K562 (cell line): ENCODE data around the gene CBLC. TPM values are rescaled to one million over a fixed set of nuclear protein-coding genes. Genes with fewer than 3 reads are reported as not detected.

Source experiments
- ATAC-seq: fragments of 200-7000 bp; cut with Tn5 transposase; 3 replicates; pipeline ENCODE4 v1.9.1; 2020; ENCODE audit warnings: moderate library complexity
- BruUV-seq: library from RNA; stranded (reverse); fragments of 400-500 nt; replicated peaks from 2 replicates; lab custom pipeline; 2021; lab: Mats Ljungman, UMichigan
- CTCF ChIA-PET: fragments of 300-600 bp; formaldehyde crosslinking; extraction: SDS; loops from one replicate; lab custom pipeline; 2021; ENCODE audit warnings: low intra/inter-chr PET ratio; lab: Yijun Ruan, JAX
- POLR2A ChIA-PET: fragments of 300-600, 350-650 bp; sonication (Branson Sonifier 250); formaldehyde crosslinking; extraction: SDS; loops from one replicate; lab custom pipeline; 2021; ENCODE audit warnings: antibody characterized with exemption, inconsistent platforms; lab: Yijun Ruan, JAX
- DNase-seq, 4 experiments: peaks; one replicate each; pipeline versions ENCODE4 v3.0.0 to v3.0.0-alpha.2; 2011 to 2018; ENCODE audit warnings: low spot score in 3 of 4, mixed read lengths in 3 of 4; ENCODE audit errors: extremely low read depth in 1 of 4
- FAIRE-seq: peaks from 2 replicates; lab custom pipeline; 2011; peaks lifted over from hg19 to GRCh38; lab: Jason Lieb, UNC
- H2AFZ ChIP-seq: 2 replicates; pipeline ENCODE4 v1.6.0; 2011; ENCODE audit warnings: low read depth, low read length, control low read depth, inconsistent platforms
- H3K27ac ChIP-seq: fragments of 200-600 bp; 3 replicates; pipeline ENCODE4 v1.8.0; 2011; ENCODE audit warnings: low read depth, mild to moderate bottlenecking, control low read depth, inconsistent platforms, low read length, moderate library complexity, mixed read lengths; ENCODE audit errors: extremely low read depth
- H3K27me3 ChIP-seq, 2 experiments: fragments of 300-600 bp in 1 of 2; 2 replicates in 1 of 2; 3 replicates in 1 of 2; pipeline versions ENCODE4 v1.6.0 to v1.8.0; 2011; ENCODE audit warnings: inconsistent platforms in 2 of 2, low read length in 2 of 2, mild to moderate bottlenecking in 1 of 2, mixed read lengths in 1 of 2, moderate library complexity in 1 of 2; ENCODE audit not compliant: control insufficient read depth in 2 of 2, insufficient read depth in 2 of 2
- H3K36me3 ChIP-seq: fragments of 300-600 bp; 3 replicates; pipeline ENCODE4 v1.8.0; 2011; ENCODE audit warnings: mild to moderate bottlenecking, low read length, inconsistent platforms; ENCODE audit not compliant: control insufficient read depth, insufficient read depth
- H3K4me1 ChIP-seq, 2 experiments: fragments of 200-600 bp in 1 of 2; replicated peaks in 1 of 2; 2 replicates in 1 of 2; 3 replicates in 1 of 2; pipeline versions ENCODE4 v1.5.1 to v1.8.0; 2011; ENCODE audit warnings: inconsistent platforms in 2 of 2, low read length in 2 of 2, mild to moderate bottlenecking in 1 of 2, mixed read lengths in 1 of 2, moderate library complexity in 1 of 2; ENCODE audit not compliant: control insufficient read depth in 2 of 2, insufficient read depth in 2 of 2
- H3K4me2 ChIP-seq: 2 replicates; pipeline ENCODE4 v1.6.1; 2011; ENCODE audit warnings: low read length, control low read depth, inconsistent platforms, mixed read lengths; ENCODE audit not compliant: insufficient read depth
- H3K4me3 ChIP-seq: fragments of 200-600 bp; sonication (generic), shearing (Covaris generic); 2 replicates; pipeline ENCODE4 v1.5.1; 2016; ENCODE audit warnings: control low read depth, inconsistent platforms
- H3K79me2 ChIP-seq: fragments of 200-600 bp; 3 replicates; pipeline ENCODE4 v1.8.0; 2011; ENCODE audit warnings: low read length, inconsistent platforms; ENCODE audit not compliant: control insufficient read depth, insufficient read depth
- H3K9ac ChIP-seq, 2 experiments: 2 replicates each; pipeline versions ENCODE4 v1.6.0 to v1.6.1; 2011; ENCODE audit warnings: low read depth in 2 of 2, low read length in 2 of 2, control low read depth in 1 of 2, inconsistent platforms in 1 of 2, mild to moderate bottlenecking in 1 of 2, mixed read lengths in 1 of 2; ENCODE audit not compliant: insufficient read depth in 1 of 2
- H3K9me1 ChIP-seq: one replicate; pipeline ENCODE4 v1.6.0; 2011; ENCODE audit warnings: inconsistent platforms, mild to moderate bottlenecking, low read length, moderate library complexity; ENCODE audit not compliant: control insufficient read depth, insufficient read depth
- H3K9me3 ChIP-seq: replicated peaks from 2 replicates; pipeline ENCODE4 v1.5.1; 2011; ENCODE audit warnings: low read depth, low read length, inconsistent platforms; ENCODE audit not compliant: control insufficient read depth, insufficient read depth
- H4K20me1 ChIP-seq: replicated peaks from 2 replicates; pipeline ENCODE4 v1.6.1; 2011; ENCODE audit warnings: low read length, inconsistent platforms, mixed read lengths; ENCODE audit not compliant: control insufficient read depth, insufficient read depth
- BRCA1 ChIP-seq, 2 experiments: fragments of 450-650 bp in 1 of 2; sonication (generic) in 1 of 2; formaldehyde crosslinking in 1 of 2; IDR thresholded peaks; 2 replicates each; pipeline versions ENCODE4 v1.5.0 to v1.6.1; 2017 to 2020; ENCODE audit warnings: mild to moderate bottlenecking in 1 of 2, missing genetic modification reagents in 1 of 2
- E4F1 ChIP-seq: fragments of 250-450 bp; sonication (Bioruptor Pico); IDR thresholded peaks from 2 replicates; pipeline ENCODE4 v1.5.0; 2021; ENCODE audit warnings: mild to moderate bottlenecking, borderline replicate concordance
- EP300 ChIP-seq: IDR thresholded peaks from 2 replicates; pipeline ENCODE4 v1.6.1; 2012; ENCODE audit warnings: low read length, improper control_type of control experiment
- EZH2 ChIP-seq: IDR thresholded peaks from 2 replicates; pipeline ENCODE4 v1.6.1; 2012; ENCODE audit warnings: low read depth, mild to moderate bottlenecking, inconsistent platforms, low read length, borderline replicate concordance
- HDAC6 ChIP-seq: IDR thresholded peaks from 2 replicates; pipeline ENCODE4 v1.6.1; 2012; ENCODE audit warnings: low read depth, mild to moderate bottlenecking, control low read depth, inconsistent platforms, low read length, moderate library complexity
- HMBOX1 ChIP-seq: sonication (generic); IDR thresholded peaks from 2 replicates; pipeline ENCODE4 v1.6.1; 2016
- KLF16 ChIP-seq: IDR thresholded peaks from 2 replicates; pipeline ENCODE4 v1.6.1; 2016; ENCODE audit warnings: antibody characterized with exemption
- MLLT1 ChIP-seq, 2 experiments: fragments of 450-650 bp; IDR thresholded peaks; 2 replicates each; pipeline ENCODE4 v1.6.1; 2016
- MXD1 ChIP-seq: fragments of 250-450 bp; sonication (Bioruptor Pico); IDR thresholded peaks from 2 replicates; pipeline ENCODE4 v1.8.0; 2021; ENCODE audit warnings: borderline replicate concordance, mild to moderate bottlenecking, moderate library complexity; ENCODE audit not compliant: poor library complexity, severe bottlenecking
- NRF1 ChIP-seq, 2 experiments: fragments of 450-650 bp; IDR thresholded peaks in 1 of 2; conservative IDR thresholded peaks in 1 of 2; 2 replicates each; pipeline ENCODE4 v1.6.1; 2014; ENCODE audit warnings: mild to moderate bottlenecking in 2 of 2
- PTRF ChIP-seq: fragments of 450-650 bp; IDR thresholded peaks from 2 replicates; pipeline ENCODE4 v1.6.1; 2016; ENCODE audit warnings: mild to moderate bottlenecking, missing genetic modification characterization, missing compliant biosample characterization
- SREBF2 ChIP-seq: sonication (generic); formaldehyde crosslinking; IDR thresholded peaks from 2 replicates; pipeline ENCODE4 v1.4.0; 2020; ENCODE audit warnings: mild to moderate bottlenecking, missing genetic modification reagents
- TEAD2 ChIP-seq: fragments of 450-650 bp; IDR thresholded peaks from 2 replicates; pipeline ENCODE4 v1.6.1; 2016; ENCODE audit warnings: missing genetic modification characterization, control low read depth, missing compliant biosample characterization
- ZNF436 ChIP-seq: fragments of 250-450, 450-650 bp; sonication (Bioruptor Pico); formaldehyde crosslinking; IDR thresholded peaks from 2 replicates; pipeline ENCODE4 v1.7.0; 2020; ENCODE audit warnings: mild to moderate bottlenecking
- WGBS: fragments of 100-300 bp; shearing (Covaris generic); methylation state at CpG from one replicate; pipeline ENCODE4 v1.1.6; 2016; ENCODE audit warnings: low coverage, mixed read lengths; ENCODE audit not compliant: insufficient coverage; ENCODE audit errors: missing lambda C conversion rate; 5-methylcytosine and 5-hydroxymethylcytosine counted together
- in situ Hi-C: fragments of 300-500 bp; cut with MboI; formaldehyde crosslinking; loops from 4 replicates; pipeline ENCODE4 v1.15.0; 2018; ENCODE audit warnings: inconsistent platforms, mixed read lengths
- intact Hi-C: fragments of 100-400 bp; cut with micrococcal nuclease; formaldehyde crosslinking; loops from 2 replicates; pipeline ENCODE4 v1.14.2; 2022
- polyA plus RNA-seq, 8 experiments: library from polyadenylated mRNA; depleted of rRNA in 4 of 8; stranded (reverse) in 5 of 8; unstranded in 3 of 8; fragments of >200 nt; fragmentation: Nextera tagmentation in 2 of 8; fragmentation: Illumina TruSeq in 1 of 8; extraction: Ambion mirVana in 2 of 8; extraction: Trizol in 1 of 8; gene quantifications; 2 replicates each; pipeline versions ENCODE4 v1.2.1 to v1.2.3, GENCODE V29; 2011 to 2014; ENCODE audit warnings: inconsistent platforms in 1 of 8, missing spikeins in 1 of 8
- total RNA-seq, 7 experiments: library from RNA; depleted of rRNA in 6 of 7; stranded (reverse); fragments of >200 nt in 6 of 7; fragmentation: Illumina TruSeq in 2 of 7; extraction: Trizol in 2 of 7; gene quantifications; 2 replicates each; pipeline versions ENCODE4 v1.2.1 to v1.2.3, GENCODE V29; 2011 to 2021; ENCODE audit warnings: low replicate concordance in 1 of 7

Gene CBLC
- total and polyA plus RNA-seq, 9 of the 15 experiments (the other 6 are each of a cell fraction or from before 2014, with no cell fraction given): 0.09 TPM; not detected in 8

GRCh38 chr19:44811122-44811419, 33.4 kb downstream of the CBLC start (continued):
- no peak for TF ChIP-seq BRCA1 (IDR thresholded peaks at IDR 0.05)
- no peak for TF ChIP-seq BRCA1 (CRISPR knock-in tag; IDR thresholded peaks at IDR 0.05)
- no peak for TF ChIP-seq TEAD2 (tag)
- TF ChIP-seq E4F1 (CRISPR knock-in tag): no peak
- TF ChIP-seq SREBF2: no peak
- TF ChIP-seq MLLT1 (IDR thresholded peaks at IDR 0.05): no peak

- in situ Hi-C loops (no loop called here), intact Hi-C loops (no loop called here)
- Histone ChIP-seq H3K4me3 (no peak overlapping the region), H3K4me2 (no peak overlapping the region), H3K79me2 (no peaks in the 10 kb centered on the region), H3K9me1 (no peaks in the 10 kb centered on the region), H3K9ac (no peak overlapping the region), H3K4me1 (peaks cover 10 to 36% of the 10 kb centered on the region in 2 experiments; a peak in 4 of 5 replicates), H3K27ac (no peak overlapping the region), H3K27me3 (peaks cover 0 to 8% of the 10 kb centered on the region in 2 experiments; a peak in 2 of 5 replicates), H3K9me3 (no peaks in the 10 kb centered on the region), H4K20me1 (no peaks in the 10 kb centered on the region), H3K36me3 (no peaks in the 10 kb centered on the region), H2AFZ (no peak overlapping the region)
- ATAC-seq: no peak
- no TSS peak for BruUV-seq
- WGBS: 66% methylated on average over 25 of the region's 28 CpGs
- POLR2A ChIA-PET: interaction anchor here (0.9 kb wide), 1 partner anchor 13 kb away, joined by 3 read pairs; no protein-coding TSS in a partner anchor
- no peak for FAIRE-seq
- peak in 1 of 4 experiments; percentile 6 for DNase-seq
- CTCF ChIA-PET: no interaction called here
- TF ChIP-seq EP300: no peak
- no peak for TF ChIP-seq BRCA1 (IDR thresholded peaks at IDR 0.05)
- TF ChIP-seq BRCA1 (CRISPR knock-in tag; IDR thresholded peaks at IDR 0.05): no peak
- no peak for TF ChIP-seq HDAC6
- TF ChIP-seq PTRF: no peak
- TF ChIP-seq HMBOX1: no peak
- TF ChIP-seq MXD1: no peak
- no peak for TF ChIP-seq EZH2
- TF ChIP-seq KLF16: no peak
- no peak for TF ChIP-seq NRF1 (conservative IDR thresholded peaks at IDR 0.05 in 1 of 2, IDR thresholded peaks at IDR 0.05 in 1 of 2)
- TF ChIP-seq ZNF436 (CRISPR knock-in tag): no peak
These were observed 34.5 kb downstream of the CBLC start for GRCh38 chr19:44812142-44812718.
